Choroid plexus epithelial cell (primary cell): ENCODE data around the gene SLC16A5.
"Not testable (repeated sequence)": the region's sequence is repeated elsewhere in the genome, so short reads cannot be mapped to it uniquely, and the experiment has no call there.

Source experiments
- DNase-seq: peaks from one replicate; pipeline ENCODE4 v3.0.0-alpha.2; 2010; ENCODE audit warnings: low read depth
- H3K4me3 ChIP-seq: 2 replicates; pipeline ENCODE4 v1.5.1; 2011; ENCODE audit warnings: low read depth, mild to moderate bottlenecking, control low read depth, low read length, moderate library complexity
- CTCF ChIP-seq: conservative IDR thresholded peaks from 2 replicates; pipeline ENCODE4 v1.5.1; 2011; ENCODE audit warnings: low read depth, mild to moderate bottlenecking, control low read depth, inconsistent platforms, low read length, moderate library complexity

The SLC16A5 gene

DNA sequence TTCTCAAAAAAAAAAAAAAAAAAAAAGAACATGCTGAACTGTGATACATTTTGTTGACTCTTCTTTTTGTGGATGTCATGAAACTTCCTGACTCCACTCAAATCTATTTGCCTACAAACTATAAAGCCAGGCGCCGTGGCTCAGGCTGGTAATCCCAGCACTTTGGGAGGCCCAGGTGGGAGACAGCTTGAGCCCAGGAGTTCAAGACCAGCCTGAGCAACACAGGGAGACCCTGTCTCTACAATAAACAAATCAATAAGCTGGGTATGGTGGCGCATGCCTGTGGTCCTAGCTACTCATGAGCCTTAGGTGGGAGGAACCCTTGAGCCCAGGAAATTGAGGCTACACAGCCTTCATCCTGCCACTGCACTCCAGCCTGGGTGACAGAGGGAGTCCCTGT lies 45.2 kb downstream of the SLC16A5 start:
- DNase-seq, result no peak
- TF ChIP-seq CTCF, result no peak
- H3K4me3 ChIP-seq, result no peak overlapping the region

DNA sequence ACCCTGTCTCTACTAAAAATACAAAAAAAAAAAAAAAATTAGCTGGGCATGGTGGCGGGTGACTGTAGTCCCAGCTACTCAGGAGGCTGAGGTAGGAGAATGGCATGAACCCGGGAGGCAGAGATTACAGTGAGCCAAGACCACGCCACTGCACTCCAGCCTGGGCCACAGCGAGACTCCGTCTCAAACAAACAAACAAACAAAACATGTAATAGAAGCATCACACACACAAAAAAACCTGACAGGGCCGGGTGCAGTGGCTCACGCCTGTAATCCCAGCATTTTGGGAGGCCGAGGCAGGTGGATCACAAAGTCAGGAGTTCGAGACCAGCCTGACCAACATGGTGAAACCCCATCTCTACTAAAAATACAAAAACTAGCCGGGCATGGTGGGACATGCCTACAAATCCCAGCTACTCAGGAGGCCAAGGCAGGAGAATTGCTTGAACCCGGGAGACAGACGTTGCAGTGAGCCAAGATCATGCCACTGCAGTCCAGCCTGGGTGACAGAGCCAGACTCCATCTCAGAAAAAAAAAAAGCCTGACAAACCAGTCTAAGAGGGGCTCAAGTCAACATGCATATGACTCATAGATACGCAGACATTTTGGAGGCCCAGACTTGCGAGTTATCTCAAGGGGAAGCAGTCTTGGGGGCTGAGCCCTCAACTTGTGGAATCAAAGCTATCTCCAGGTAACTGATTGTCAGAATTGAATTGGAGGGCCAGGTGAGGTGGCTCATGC lies 46.0 kb downstream of the SLC16A5 start:
- H3K4me3 ChIP-seq, DNase-seq: not testable (repeated sequence)

DNA sequence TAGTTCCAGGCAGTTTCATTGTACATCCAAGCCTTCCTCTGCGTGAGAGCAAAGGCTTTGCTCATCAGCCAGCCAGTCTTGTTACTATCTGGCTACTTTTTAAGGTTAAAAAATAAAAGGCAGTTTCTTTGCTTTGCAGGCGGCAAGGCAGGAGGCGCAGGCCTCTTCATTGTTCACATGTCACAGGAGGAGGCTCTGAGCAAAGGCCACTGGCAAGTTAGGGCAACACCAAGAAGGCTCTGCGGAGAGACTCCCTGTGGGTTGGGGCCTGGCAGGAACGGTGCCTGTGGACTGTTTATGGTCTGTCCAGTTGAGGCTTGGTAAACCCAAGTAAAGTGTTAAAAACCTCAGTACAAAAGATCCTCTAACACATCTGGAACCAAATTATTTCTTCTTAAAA lies 47.7 kb downstream of the SLC16A5 start:
- no peak for TF ChIP-seq CTCF
- H3K4me3 ChIP-seq, result no peak overlapping the region
- DNase-seq, result no peak

DNA sequence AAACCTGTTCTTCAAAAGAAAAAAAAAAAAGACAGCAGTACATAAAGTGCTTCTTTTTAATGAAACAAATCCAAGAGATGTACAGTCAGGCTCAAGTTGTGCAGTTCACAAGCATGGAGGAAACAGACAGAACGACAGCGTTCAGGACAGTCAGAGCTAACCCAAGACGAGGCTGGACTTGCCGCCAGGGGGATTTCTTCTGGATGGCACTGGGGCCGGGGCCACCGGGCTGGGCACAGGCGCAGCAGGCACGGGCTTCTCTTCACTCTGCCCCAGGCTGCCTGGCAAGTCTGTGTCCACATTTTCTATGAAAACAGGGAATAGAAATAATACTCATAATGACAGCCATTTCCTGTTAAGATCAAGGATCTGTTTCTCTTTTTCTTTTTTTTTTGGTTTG lies 48.2 kb downstream of the SLC16A5 start:
- no peak overlapping the region for H3K4me3 ChIP-seq
- TF ChIP-seq CTCF, result no peak
- DNase-seq, result no peak

- DNase-seq, H3K4me3 ChIP-seq: not testable (repeated sequence)
These were observed 50.0 kb downstream of the SLC16A5 start for GRCh38 chr17:75137762-75138161.

DNA sequence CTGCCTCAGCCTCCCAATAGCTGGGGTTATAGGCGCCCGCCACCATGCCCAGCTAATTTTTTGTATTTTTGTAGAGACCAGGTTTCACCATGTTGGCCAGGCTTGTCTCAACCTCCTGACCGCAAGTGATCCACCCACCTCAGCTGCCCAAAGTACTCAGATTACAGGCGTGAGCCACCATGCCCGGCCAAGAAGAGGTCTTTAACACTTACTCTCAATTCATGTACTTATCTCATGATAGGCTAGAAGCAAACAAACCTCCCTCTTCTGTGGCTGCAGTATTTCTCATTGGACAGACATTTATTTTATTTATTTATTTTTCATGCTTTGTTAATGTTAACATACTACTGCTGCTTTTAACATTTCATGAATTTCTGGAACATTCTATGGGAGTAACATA lies 50.8 kb downstream of the SLC16A5 start:
- H3K4me3 ChIP-seq, result no peak overlapping the region
- DNase-seq, result no peak
- TF ChIP-seq CTCF, result no peak

GRCh38 chr17:75142236-75142971 lies 54.6 kb downstream of the SLC16A5 start:
- no peak overlapping the region for H3K4me3 ChIP-seq
- no peak for TF ChIP-seq CTCF
- no peak for DNase-seq
